Activated CD4-positive, CD25-positive, alpha-beta regulatory T cell (primary cell): ENCODE results near the gene COMTD1.
A peak's percentile ranks its signal among the peaks of the same experiment; 100 is the strongest.
"Not testable (repeated sequence)": the region's sequence is repeated elsewhere in the genome, so short reads cannot be mapped to it uniquely, and the experiment has no call there.

Source experiments
- DNase-seq, 4 experiments: peaks; one replicate each; lab custom pipeline; 2025; lab: John Stamatoyannopoulos, UW

Gene COMTD1

GRCh38 chr10:75195035-75195763 is 40.6 kb downstream of the COMTD1 start:
- no peak for DNase-seq

- DNase-seq: not testable (repeated sequence)
Observed at GRCh38 chr10:75194625-75195024, 41.1 kb downstream of the COMTD1 start.

GRCh38 chr10:75191821-75192568 is 43.8 kb downstream of the COMTD1 start:
- DNase-seq: no peak

GRCh38 chr10:75189266-75190096 is 46.3 kb downstream of the COMTD1 start:
- DNase-seq: no peak

- DNase-seq: not testable (repeated sequence)
Observed at GRCh38 chr10:75188522-75188921, 47.2 kb downstream of the COMTD1 start.

- peak in 3 of 4 experiments; percentile 21 to 48 (median 46) for DNase-seq
Observed at GRCh38 chr10:75187961-75188426, 47.8 kb downstream of the COMTD1 start.

- DNase-seq: no peak
Observed at GRCh38 chr10:75186310-75186709, 49.4 kb downstream of the COMTD1 start.
